Measurements from ENCODE around the gene NOD2.

GRCh38 chr16:50709061-50709684, 15.8 kb downstream of the NOD2 start:
- no peak for TF ChIP-seq EZH2 (IDR thresholded peaks at IDR 0.05; ENCODE audit: insufficient read depth, low read length)
- TF ChIP-seq, protein P1, sequence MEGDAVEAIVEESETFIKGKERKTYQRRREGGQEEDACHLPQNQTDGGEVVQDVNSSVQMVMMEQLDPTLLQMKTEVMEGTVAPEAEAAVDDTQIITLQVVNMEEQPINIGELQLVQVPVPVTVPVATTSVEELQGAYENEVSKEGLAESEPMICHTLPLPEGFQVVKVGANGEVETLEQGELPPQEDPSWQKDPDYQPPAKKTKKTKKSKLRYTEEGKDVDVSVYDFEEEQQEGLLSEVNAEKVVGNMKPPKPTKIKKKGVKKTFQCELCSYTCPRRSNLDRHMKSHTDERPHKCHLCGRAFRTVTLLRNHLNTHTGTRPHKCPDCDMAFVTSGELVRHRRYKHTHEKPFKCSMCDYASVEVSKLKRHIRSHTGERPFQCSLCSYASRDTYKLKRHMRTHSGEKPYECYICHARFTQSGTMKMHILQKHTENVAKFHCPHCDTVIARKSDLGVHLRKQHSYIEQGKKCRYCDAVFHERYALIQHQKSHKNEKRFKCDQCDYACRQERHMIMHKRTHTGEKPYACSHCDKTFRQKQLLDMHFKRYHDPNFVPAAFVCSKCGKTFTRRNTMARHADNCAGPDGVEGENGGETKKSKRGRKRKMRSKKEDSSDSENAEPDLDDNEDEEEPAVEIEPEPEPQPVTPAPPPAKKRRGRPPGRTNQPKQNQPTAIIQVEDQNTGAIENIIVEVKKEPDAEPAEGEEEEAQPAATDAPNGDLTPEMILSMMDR (IDR thresholded peaks at IDR 0.05; ENCODE audit: insufficient read depth, low read depth, low read length): no peak

Measured in astrocyte (in vitro differentiated cells and primary cell).